Motor neuron (in vitro differentiated cells): ENCODE data around the gene TMEM107. TPM values are rescaled to one million over a fixed set of nuclear protein-coding genes. Genes with fewer than 3 reads are reported as not detected.

Experiments
- ATAC-seq, 8 experiments: fragments of 200-7000 bp; cut with Tn5 transposase; replicated peaks in 6 of 8; 2 replicates each; pipeline ENCODE4 v1.8.0; 2021; ENCODE audit warnings: mild to moderate bottlenecking in 8 of 8, moderate library complexity in 8 of 8
- H3K27ac ChIP-seq, 2 donors: fragments of 250-450 bp; sonication (Bioruptor Pico); 2 replicates each; pipeline ENCODE4 v1.9.0; 2021; ENCODE audit warnings: antibody characterized with exemption in 2 of 2, mild to moderate bottlenecking in 2 of 2, moderate library complexity in 1 of 2
- H3K4me1 ChIP-seq, 2 donors: fragments of 250-450 bp; sonication (Bioruptor Pico); replicated peaks in 1 of 2; 2 replicates each; pipeline ENCODE4 v1.6.1; 2021; ENCODE audit warnings: antibody characterized with exemption in 2 of 2, mild to moderate bottlenecking in 2 of 2, moderate library complexity in 1 of 2
- H3K4me3 ChIP-seq, 5 donors: fragments of 250-450 bp; sonication (Bioruptor Pico); 2 replicates each; pipeline ENCODE4 v1.9.0; 2021; ENCODE audit warnings: antibody characterized with exemption in 5 of 5, mild to moderate bottlenecking in 5 of 5, moderate library complexity in 4 of 5
- WGBS, 10 experiments: fragments of 450-650 bp; shearing (Covaris generic); methylation state at CpG; one replicate each; pipeline ENCODE4 v1.0.0; 2022; 5-methylcytosine and 5-hydroxymethylcytosine counted together
- in situ Hi-C, 9 experiments: fragments of 400-800 bp; cut with MboI; loops; one replicate each; pipeline ENCODE4 v1.15.0; 2021; ENCODE audit warnings: low sequenced_read_pairs in 9 of 9, low pct_unique_long_range_greater_than_20kb in 2 of 9; ENCODE audit not compliant: unreplicated experiment in 9 of 9
- total RNA-seq, 8 experiments: library from RNA; unstranded; fragments of 300-600 nt; gene quantifications; 2 replicates each; pipeline versions ENCODE4 v1.2.3 to v1.2.4, GENCODE V29; 2022

TMEM107 gene
- total RNA-seq, 8 experiments from 2014 or later = 5.8 to 54.2 (median 30.1) TPM

- H3K4me3 ChIP-seq = peak within 1 kb of the TSS; percentile 30 to 51 (median 39)
- H3K27ac ChIP-seq = peak within 1 kb of the TSS in 1 of 2 donors; percentile 58
- H3K4me1 ChIP-seq = no peaks in the 10 kb centered on the region
- 0 to 6% (median 0%) methylated on average over 2 to 23 of the region's 46 CpGs for WGBS, 10 experiments
- ATAC-seq = peak; percentile 98 to 100 (median 99)
- in situ Hi-C loops = no loop called here
Observed at GRCh38 chr17:8209907-8210760, 34.0 kb upstream of the TMEM107 start, which contains the start of gene AURKB. Gene AURKB, minus strand, starts transcription at chr17:8210575. Its CDS starts 351 bp downstream, at chr17:8210224.

GRCh38 chr17:8206536-8206935, 30.4 kb upstream of the TMEM107 start:
- WGBS, 10 experiments = 93 to 100% (median 94%) methylated on average over 3 to 8 of the region's 12 CpGs; no CpG with 5 or more reads in 7 of the 10 experiments
- no peak for ATAC-seq
- in situ Hi-C loops = no loop called here
- Histone ChIP-seq H3K4me1 (no peaks in the 10 kb centered on the region), H3K27ac (no peak overlapping the region), H3K4me3 (no peak overlapping the region)

- in situ Hi-C loops = no loop called here
- WGBS, 10 experiments = 90 to 100% (median 100%) methylated on average over 1 to 3 of the region's 19 CpGs; no CpG with 5 or more reads in 7 of the 10 experiments
- no peak for ATAC-seq
- Histone ChIP-seq H3K4me3 (no peak overlapping the region), H3K27ac (no peak overlapping the region), H3K4me1 (no peaks in the 10 kb centered on the region)
Observed at GRCh38 chr17:8204761-8205555, 28.8 kb upstream of the TMEM107 start.

- WGBS, 10 experiments = 0 to 50% (median 8%) methylated on average over 1 to 8 of the region's 12 CpGs
- in situ Hi-C loops = no loop called here
- Histone ChIP-seq H3K27ac (peak overlapping the region; percentile 74 to 85), H3K4me1 (peaks cover 7 to 16% of the 10 kb centered on the region in 2 donors), H3K4me3 (peak overlapping the region; percentile 29 to 40 (median 38))
- ATAC-seq = peak in 6 of 8 experiments; percentile 16 to 66 (median 60)
Observed at GRCh38 chr17:8192070-8192815, 16.1 kb upstream of the TMEM107 start.

GRCh38 chr17:8190506-8190905, 14.3 kb upstream of the TMEM107 start:
- 6 to 90% (median 40%) methylated on average over 2 to 6 of the region's 6 CpGs; no CpG with 5 or more reads in 2 of the 10 experiments for WGBS, 10 experiments
- Histone ChIP-seq H3K4me1 (peaks cover 7 to 16% of the 10 kb centered on the region in 2 donors), H3K27ac (peak overlapping the region; percentile 1 to 45), H3K4me3 (peak overlapping the region; percentile 78 to 99 (median 85))
- no peak for ATAC-seq
- in situ Hi-C loops = no loop called here

GRCh38 chr17:8189711-8190477, 13.7 kb upstream of the TMEM107 start, which contains the start of gene BORCS6:
Gene BORCS6, minus strand, starts transcription at chr17:8190180. Its CDS starts 40 bp downstream, at chr17:8190140.
- peak; percentile 46 to 64 (median 58) for ATAC-seq
- Histone ChIP-seq H3K27ac (peak within 1 kb of the TSS; percentile 83 to 87), H3K4me1 (peaks cover 7 to 16% of the 10 kb centered on the region in 2 donors), H3K4me3 (peak within 1 kb of the TSS; percentile 78 to 99 (median 85))
- in situ Hi-C loops = no loop called here
- 0 to 2% (median 0%) methylated on average over 1 to 10 of the region's 70 CpGs; no CpG with 5 or more reads in 6 of the 10 experiments for WGBS, 10 experiments

GRCh38 chr17:8189041-8189710, 13.0 kb upstream of the TMEM107 start:
- ATAC-seq = no peak
- peaks cover 7 to 16% of the 10 kb centered on the region in 2 donors for H3K4me1 ChIP-seq
- H3K27ac ChIP-seq = peak overlapping the region; percentile 83 to 87
- in situ Hi-C loops = no loop called here
- peak overlapping the region; percentile 78 to 99 (median 85) for H3K4me3 ChIP-seq
- WGBS, 10 experiments = 10 to 42% (median 40%) methylated on average over 2 to 3 of the region's 67 CpGs; no CpG with 5 or more reads in 7 of the 10 experiments

- Histone ChIP-seq H3K27ac (no peak overlapping the region), H3K4me1 (peaks cover 7 to 16% of the 10 kb centered on the region in 2 donors), H3K4me3 (peak overlapping the region; percentile 78 to 99 (median 85))
- ATAC-seq = no peak
- in situ Hi-C loops = no loop called here
- 40 to 41% methylated on average over 4 to 5 of the region's 12 CpGs; no CpG with 5 or more reads in 8 of the 10 experiments for WGBS, 10 experiments
Observed at GRCh38 chr17:8188263-8188839, 12.2 kb upstream of the TMEM107 start.

GRCh38 chr17:8187517-8188262, 11.5 kb upstream of the TMEM107 start:
- H3K27ac ChIP-seq = peak overlapping the region in 1 of 2 donors; percentile 88
- in situ Hi-C loops = no loop called here
- 0 to 3% (median 1%) methylated on average over 4 to 24 of the region's 25 CpGs; no CpG with 5 or more reads in 1 of the 10 experiments for WGBS, 10 experiments

GRCh38 chr17:8186787-8187516, 10.8 kb upstream of the TMEM107 start:
- in situ Hi-C loops = no loop called here
- WGBS, 10 experiments = 0 to 2% (median 0%) methylated on average over 1 to 26 of the region's 32 CpGs
- peak overlapping the region; percentile 77 to 88 for H3K27ac ChIP-seq
- peak overlapping the region; percentile 78 to 97 (median 85) for H3K4me3 ChIP-seq
- ATAC-seq = peak; percentile 33 to 67 (median 58)
- peaks cover 7 to 11% of the 10 kb centered on the region in 2 donors for H3K4me1 ChIP-seq

More at GRCh38 chr17:8187517-8188262, 11.5 kb upstream of the TMEM107 start:
- Histone ChIP-seq H3K4me1 (peaks cover 7 to 14% of the 10 kb centered on the region in 2 donors), H3K4me3 (peak overlapping the region; percentile 78 to 99 (median 85))
- peak; percentile 37 to 57 (median 46) for ATAC-seq
